SK-N-MC (cell line): ENCODE measurements around the gene TSPY10.
"Not testable (repeated sequence)": the region's sequence is repeated elsewhere in the genome, so short reads cannot be mapped to it uniquely, and the experiment has no call there.

Experiments used
- DNase-seq: peaks from one replicate; pipeline ENCODE4 v3.0.0-alpha.2; 2011; ENCODE audit warnings: low read depth, low spot score
- H3K27ac ChIP-seq: fragments of 200-600 bp; sonication (generic); 2 replicates; pipeline ENCODE4 v1.5.1; 2016; ENCODE audit warnings: mixed run types
- H3K36me3 ChIP-seq: fragments of 200-600 bp; sonication (generic); 2 replicates; pipeline ENCODE4 v1.6.1; 2017; ENCODE audit warnings: antibody characterized with exemption, low read length, mixed read lengths; ENCODE audit not compliant: insufficient read depth
- H3K4me3 ChIP-seq: fragments of 200-600 bp; sonication (generic); 2 replicates; pipeline ENCODE4 v1.5.1; 2016
- H3K9ac ChIP-seq: fragments of 200-600 bp; sonication (generic); 2 replicates; pipeline ENCODE4 v1.8.0; 2017; ENCODE audit warnings: mixed run types, mixed read lengths; ENCODE audit not compliant: insufficient read length
- H3K9me3 ChIP-seq: fragments of 200-600 bp; sonication (generic); 2 replicates; pipeline ENCODE4 v1.6.1; 2017; ENCODE audit warnings: low read depth, mild to moderate bottlenecking, antibody characterized with exemption, low read length, moderate library complexity, mixed read lengths

The TSPY10 gene, protein sequence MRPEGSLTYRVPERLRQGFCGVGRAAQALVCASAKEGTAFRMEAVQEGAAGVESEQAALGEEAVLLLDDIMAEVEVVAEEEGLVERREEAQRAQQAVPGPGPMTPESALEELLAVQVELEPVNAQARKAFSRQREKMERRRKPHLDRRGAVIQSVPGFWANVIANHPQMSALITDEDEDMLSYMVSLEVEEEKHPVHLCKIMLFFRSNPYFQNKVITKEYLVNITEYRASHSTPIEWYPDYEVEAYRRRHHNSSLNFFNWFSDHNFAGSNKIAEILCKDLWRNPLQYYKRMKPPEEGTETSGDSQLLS

GRCh38 chrY:9527580-9527979 is at the start of gene TSPY10:
Gene TSPY10, plus strand, starts transcription at chrY:9527880. Its CDS starts 46 bp downstream, at chrY:9527926.
- not testable (repeated sequence) for H3K9ac ChIP-seq, H3K9me3 ChIP-seq, H3K36me3 ChIP-seq, H3K4me3 ChIP-seq, H3K27ac ChIP-seq, DNase-seq

GRCh38 chrY:9486967-9487366 is 40.7 kb upstream of the TSPY10 start, which contains the start of gene TSPY9:
Gene TSPY9, plus strand, starts transcription at chrY:9487267. Its CDS starts 46 bp downstream, at chrY:9487313.
- DNase-seq, H3K9me3 ChIP-seq, H3K27ac ChIP-seq, H3K9ac ChIP-seq, H3K36me3 ChIP-seq, H3K4me3 ChIP-seq: not testable (repeated sequence)

DNA sequence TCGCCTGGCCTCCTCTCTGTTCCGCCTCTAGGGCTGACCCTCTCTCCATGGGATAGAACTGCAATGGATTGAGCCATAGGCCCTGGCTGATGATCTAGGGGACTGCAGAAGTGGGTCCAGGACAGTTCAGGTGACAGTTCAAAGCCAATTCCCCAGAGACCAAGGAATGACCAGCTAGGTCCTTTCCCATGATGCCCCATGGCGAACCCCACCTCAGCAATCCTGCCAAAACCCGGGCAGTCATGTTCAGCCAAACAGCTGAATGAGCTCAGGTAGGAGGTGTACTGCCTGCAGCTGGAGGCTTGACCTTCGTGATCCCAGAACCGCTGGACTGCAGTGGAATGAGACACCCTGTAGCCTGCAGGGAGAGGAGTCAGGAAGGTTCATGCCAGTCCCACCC is 23.3 kb upstream of the TSPY10 start:
- not testable (repeated sequence) for H3K9me3 ChIP-seq, H3K36me3 ChIP-seq, H3K9ac ChIP-seq, DNase-seq, H3K4me3 ChIP-seq, H3K27ac ChIP-seq

DNA sequence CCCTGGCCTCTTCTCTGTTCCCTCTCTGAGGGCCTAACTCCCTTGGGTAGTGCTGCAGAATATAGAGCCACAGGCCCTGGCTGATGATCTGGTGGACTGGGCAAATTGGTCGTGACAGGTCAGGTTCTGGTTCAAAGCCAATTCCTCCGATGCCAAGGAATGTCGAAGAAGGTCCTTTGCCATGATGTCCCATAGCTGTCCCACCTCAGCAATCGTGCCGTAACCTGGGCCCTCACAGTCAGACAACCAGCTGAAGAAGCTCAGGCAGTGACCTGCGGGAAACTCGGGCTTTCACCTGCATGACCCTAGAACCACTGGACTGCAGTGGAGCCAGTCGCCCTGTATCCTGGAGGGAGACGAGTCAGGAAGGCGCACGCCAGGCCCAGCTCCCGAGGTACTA is 11.4 kb upstream of the TSPY10 start:
- DNase-seq: not testable (repeated sequence)

More for the DNA sequence above, 11.4 kb upstream of the TSPY10 start:
- H3K36me3 ChIP-seq, H3K9me3 ChIP-seq, H3K27ac ChIP-seq, H3K9ac ChIP-seq, H3K4me3 ChIP-seq: not testable (repeated sequence)
